Activated effector memory CD4-positive, alpha-beta T cell treated with Interleukin-2 at 50 U/mL for 16 hours (primary cell): Measurements from ENCODE around the gene STC2.

Source experiments
- DNase-seq: peaks from one replicate; pipeline ENCODE4 v3.0.0-alpha.2; 2020

The STC2 gene

DNA sequence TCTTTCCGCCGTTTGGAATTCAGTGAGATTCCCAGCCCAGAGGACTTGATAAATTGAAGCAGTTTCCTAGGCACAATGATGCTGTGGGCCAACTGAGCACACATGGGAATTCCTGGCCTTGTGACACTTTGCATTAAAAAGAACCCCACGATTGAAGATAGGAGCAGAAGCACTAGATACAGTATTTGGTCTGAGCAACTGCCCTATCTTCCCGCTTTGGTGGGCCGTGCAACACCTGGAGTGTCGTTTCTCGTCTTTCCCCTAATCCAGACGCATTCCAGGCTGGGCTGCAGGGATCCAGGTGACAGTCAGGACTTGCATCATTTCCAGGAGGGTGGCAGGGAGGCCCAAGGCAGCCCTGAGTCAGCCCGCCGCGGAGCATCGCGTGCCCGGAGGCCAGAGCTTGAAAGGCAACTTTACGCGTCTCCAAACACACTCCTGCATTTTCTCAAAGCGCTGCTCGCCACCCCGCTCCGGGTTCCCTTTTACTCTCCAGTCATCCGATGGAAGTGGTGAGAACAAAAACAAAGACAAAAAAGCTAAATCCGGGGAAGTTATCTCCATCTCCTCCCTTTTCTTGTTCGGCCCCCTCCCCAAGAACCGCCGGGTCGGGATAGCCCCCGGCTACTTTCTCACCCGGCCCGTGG lies 753 bp upstream of the STC2 start:
- no peak for DNase-seq

GRCh38 chr5:173327084-173327947 lies 898 bp downstream of the STC2 start:
- DNase-seq: no peak

DNA sequence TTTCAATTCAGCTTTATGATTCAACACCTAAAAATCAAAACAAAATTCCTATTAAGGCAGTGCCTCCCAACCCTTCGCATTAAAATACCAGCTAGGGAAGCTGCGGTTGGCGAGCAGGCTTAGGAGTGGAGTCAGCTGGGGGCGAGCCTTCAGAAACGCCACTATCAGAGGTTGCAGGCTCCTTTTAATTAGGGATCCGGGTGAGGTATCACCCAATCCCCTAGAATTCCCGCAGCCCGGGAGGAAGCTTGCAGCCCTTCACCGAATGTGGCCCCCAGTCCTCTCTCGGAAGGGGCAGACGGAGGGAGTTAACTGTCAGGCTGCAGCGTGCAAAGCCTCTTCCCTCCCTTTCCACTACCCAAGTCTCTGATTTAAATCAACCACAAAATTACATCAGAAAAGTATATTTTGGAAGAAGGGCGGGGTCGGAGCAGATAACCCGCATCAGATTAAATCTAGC lies 1.7 kb downstream of the STC2 start:
- no peak for DNase-seq

GRCh38 chr5:173325091-173325698 lies 3.0 kb downstream of the STC2 start:
- no peak for DNase-seq

GRCh38 chr5:173324115-173325001 lies 3.9 kb downstream of the STC2 start:
- no peak for DNase-seq

- DNase-seq: no peak
Measured at GRCh38 chr5:173323799-173324114, 4.5 kb downstream of the STC2 start.

DNA sequence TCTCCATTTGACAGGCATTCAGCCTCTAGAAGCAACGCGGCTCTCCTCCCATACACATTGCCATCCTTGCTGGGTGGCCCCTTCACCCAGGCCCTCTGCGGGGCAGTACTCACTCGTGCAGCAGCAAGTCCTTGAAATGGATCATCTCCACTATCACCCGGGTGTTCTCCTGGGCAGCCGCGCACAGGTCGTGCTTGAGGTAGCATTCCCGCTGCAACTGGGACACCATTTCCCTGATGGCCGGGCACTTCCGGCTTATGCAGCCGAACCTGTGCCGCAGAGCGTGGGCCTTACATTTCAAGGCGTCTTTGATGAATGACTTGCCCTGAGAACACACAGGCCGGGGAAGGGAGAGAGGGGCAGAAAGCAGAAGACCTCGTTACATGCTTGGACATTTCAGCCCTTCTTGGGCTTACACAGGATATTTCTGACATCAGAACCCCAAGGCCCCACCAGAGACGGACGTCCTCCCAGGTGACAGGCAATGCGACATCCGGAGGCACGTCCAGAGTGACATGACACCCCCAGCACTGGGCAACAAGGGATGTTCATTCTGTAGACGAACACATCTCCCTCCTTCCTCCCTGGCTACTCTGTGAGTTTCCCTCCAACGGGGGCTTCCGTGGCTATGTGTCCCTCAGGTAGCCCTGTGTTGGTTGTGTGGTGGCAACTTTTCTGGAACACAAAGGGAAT lies 5.0 kb downstream of the STC2 start:
- no peak for DNase-seq

GRCh38 chr5:173321886-173322285 lies 6.3 kb downstream of the STC2 start:
- DNase-seq: no peak

GRCh38 chr5:173320259-173320658 lies 8.0 kb downstream of the STC2 start:
- no peak for DNase-seq

DNA sequence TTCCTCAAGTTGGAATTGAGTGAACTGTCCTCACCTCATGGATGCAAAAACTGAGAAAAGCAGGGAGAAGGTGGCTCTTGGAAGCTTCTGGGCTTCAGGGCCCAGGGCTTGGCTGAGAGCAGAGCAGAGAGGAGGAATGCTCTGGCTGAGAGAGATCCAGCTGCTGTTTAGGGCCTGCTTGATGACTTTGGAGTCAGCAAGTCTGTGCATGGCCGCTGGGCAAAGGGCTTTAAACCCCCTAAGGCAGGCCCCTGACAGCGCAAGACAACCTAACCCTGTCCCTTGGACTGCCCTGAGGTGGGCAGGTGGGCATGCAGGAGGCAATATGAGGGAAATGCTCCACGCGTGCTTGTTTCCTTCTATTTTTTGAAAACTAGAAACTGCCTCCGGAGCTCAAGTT lies 8.6 kb downstream of the STC2 start:
- no peak for DNase-seq

GRCh38 chr5:173318881-173319620 lies 9.2 kb downstream of the STC2 start:
- no peak for DNase-seq

DNA sequence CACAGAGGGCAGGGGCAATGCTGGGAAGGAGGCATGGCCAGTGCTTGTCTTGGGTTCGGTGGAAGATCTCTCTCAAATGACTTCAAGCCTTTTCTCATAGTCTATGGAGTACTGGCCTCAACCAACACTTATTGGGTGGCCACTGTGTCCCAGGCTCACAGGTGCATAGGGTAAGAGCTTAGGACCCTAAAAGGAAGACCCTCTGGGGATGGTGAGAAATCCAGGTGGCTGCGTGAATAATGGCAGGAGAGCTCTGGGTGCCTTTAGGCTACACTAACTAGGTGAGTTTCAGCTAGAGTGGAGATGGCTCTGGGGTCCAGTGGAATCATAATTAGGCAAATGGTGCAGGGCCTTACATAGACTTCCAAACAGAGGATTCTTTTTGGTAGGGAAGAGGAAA lies 9.9 kb downstream of the STC2 start:
- DNase-seq: no peak

DNA sequence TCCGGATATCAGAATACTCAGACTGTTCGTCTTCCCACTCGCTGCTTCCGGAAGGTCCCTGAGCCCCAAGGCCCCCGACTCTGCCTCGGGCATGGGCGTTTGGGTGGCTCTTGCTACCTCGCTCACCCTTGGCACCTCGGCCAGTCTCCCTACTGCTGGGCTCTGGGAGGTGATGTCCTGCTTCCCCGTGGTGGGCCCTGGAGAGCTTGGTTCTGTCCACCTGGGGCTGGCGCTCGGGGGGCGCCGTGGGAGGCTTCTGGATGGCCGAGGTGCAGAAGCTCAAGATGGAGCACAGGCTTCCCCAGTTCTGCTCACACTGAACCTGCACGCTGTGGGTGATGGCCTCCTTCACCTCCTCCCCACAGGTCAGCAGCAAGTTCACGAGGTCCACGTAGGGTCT lies 10.4 kb downstream of the STC2 start:
- no peak for DNase-seq

GRCh38 chr5:173317091-173317730 lies 11.0 kb downstream of the STC2 start:
- DNase-seq: no peak

- DNase-seq: no peak
Measured at GRCh38 chr5:173316339-173317020, 11.7 kb downstream of the STC2 start.

GRCh38 chr5:173315495-173316338 lies 12.5 kb downstream of the STC2 start:
- DNase-seq: no peak

GRCh38 chr5:173314166-173314952 lies 13.9 kb downstream of the STC2 start:
- DNase-seq: no peak

- DNase-seq: no peak
Measured at GRCh38 chr5:173313351-173313801, 14.8 kb downstream of the STC2 start.

DNA sequence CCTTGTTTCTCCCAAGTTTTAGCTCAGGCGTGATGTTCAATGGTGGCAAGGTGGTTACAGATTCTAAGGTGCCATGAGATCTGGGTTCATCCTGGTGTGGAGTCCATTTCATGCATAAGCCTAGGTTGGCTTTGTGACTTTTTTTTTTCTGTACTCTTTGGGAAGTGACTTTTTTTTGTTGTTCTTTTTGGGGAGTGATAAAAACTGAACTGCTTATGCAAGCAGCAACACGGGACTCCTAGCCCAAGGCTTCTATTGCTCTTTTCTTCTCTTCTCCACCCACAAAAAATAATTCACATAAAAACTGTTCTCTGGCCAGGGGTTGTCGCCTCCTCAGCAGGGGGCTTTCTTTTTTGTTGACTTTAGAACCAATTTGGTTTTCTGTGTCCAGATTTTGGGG lies 15.4 kb downstream of the STC2 start:
- DNase-seq: no peak
